D341Med (cell line): ENCODE measurements around the gene NTN1.

Source experiments
- DNase-seq: peaks from one replicate; pipeline ENCODE4 v3.0.0; 2012; ENCODE audit warnings: low spot score

The NTN1 gene

GRCh38 chr17:9232591-9233270 is 211.4 kb downstream of the NTN1 start:
- DNase-seq: no peak

GRCh38 chr17:9233271-9233599 is 211.9 kb downstream of the NTN1 start:
- DNase-seq: no peak

GRCh38 chr17:9233761-9234160 is 212.5 kb downstream of the NTN1 start:
- no peak for DNase-seq

- DNase-seq: no peak
Measured at GRCh38 chr17:9234389-9234945, 213.2 kb downstream of the NTN1 start.

- no peak for DNase-seq
Measured at GRCh38 chr17:9235346-9235745, 214.0 kb downstream of the NTN1 start.

GRCh38 chr17:9236286-9237052 is 215.2 kb downstream of the NTN1 start:
- no peak for DNase-seq

GRCh38 chr17:9237053-9237410 is 215.7 kb downstream of the NTN1 start:
- no peak for DNase-seq

- DNase-seq: no peak
Measured at GRCh38 chr17:9237661-9238301, 216.5 kb downstream of the NTN1 start.

GRCh38 chr17:9238340-9239245 is 217.3 kb downstream of the NTN1 start:
- no peak for DNase-seq

- no peak for DNase-seq
Measured at GRCh38 chr17:9239246-9239792, 218.0 kb downstream of the NTN1 start.

GRCh38 chr17:9239793-9240658 is 218.7 kb downstream of the NTN1 start:
- DNase-seq: no peak

GRCh38 chr17:9240659-9241370 is 219.5 kb downstream of the NTN1 start:
- DNase-seq: no peak

GRCh38 chr17:9241371-9241712 is 220.0 kb downstream of the NTN1 start:
- DNase-seq: no peak

GRCh38 chr17:9241774-9242496 is 220.6 kb downstream of the NTN1 start:
- DNase-seq: no peak

- DNase-seq: no peak
Measured at GRCh38 chr17:9242497-9242881, 221.2 kb downstream of the NTN1 start.

- no peak for DNase-seq
Measured at GRCh38 chr17:9242983-9243382, 221.7 kb downstream of the NTN1 start.

GRCh38 chr17:9244066-9245052 is 223.0 kb downstream of the NTN1 start:
- DNase-seq: no peak

GRCh38 chr17:9247401-9247938 is 226.2 kb downstream of the NTN1 start:
- no peak for DNase-seq
